Body of pancreas (tissue), 4 donors: Measurements from ENCODE around the gene GRID1.

Experiments
- POLR2A ChIP-seq, 3 donors: fragments of 450-650 bp; IDR thresholded peaks; one replicate each; pipeline ENCODE4 v1.6.1; 2016; ENCODE audit warnings: antibody characterized with exemption in 3 of 3, mild to moderate bottlenecking in 2 of 3
- TF ChIP-seq, protein P1 (sequence below), 7 experiments: fragments of 450-650 bp in 4 of 7; fragments of 200-600 bp in 3 of 7; sonication (generic) in 3 of 7; IDR thresholded peaks; one replicate each; pipeline ENCODE4 v1.5.1; 2016 to 2019; ENCODE audit warnings: antibody characterized with exemption in 7 of 7

DNA sequence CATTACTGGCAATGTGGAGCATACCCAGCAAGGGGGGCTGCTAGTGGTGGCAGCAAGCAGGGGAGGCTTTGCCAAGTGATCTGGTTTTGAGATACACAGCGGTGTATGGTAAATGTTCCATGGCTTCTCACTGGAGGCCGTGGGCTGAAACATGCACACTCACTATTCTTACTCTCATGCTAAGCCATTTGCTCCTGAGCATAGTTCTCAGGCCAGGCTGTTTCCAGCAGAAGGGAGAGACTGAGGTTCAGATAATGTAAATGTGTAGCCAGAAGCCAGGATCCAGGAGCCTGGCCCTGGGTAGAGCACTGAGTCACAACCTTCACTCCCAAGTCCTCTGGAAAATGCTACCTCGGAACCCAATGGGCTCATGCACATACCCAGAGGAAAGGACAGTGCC lies 757.9 kb downstream of the GRID1 start:
- TF ChIP-seq POLR2A (IDR thresholded peaks at IDR 0.05) = no peak
- TF ChIP-seq, protein P1, sequence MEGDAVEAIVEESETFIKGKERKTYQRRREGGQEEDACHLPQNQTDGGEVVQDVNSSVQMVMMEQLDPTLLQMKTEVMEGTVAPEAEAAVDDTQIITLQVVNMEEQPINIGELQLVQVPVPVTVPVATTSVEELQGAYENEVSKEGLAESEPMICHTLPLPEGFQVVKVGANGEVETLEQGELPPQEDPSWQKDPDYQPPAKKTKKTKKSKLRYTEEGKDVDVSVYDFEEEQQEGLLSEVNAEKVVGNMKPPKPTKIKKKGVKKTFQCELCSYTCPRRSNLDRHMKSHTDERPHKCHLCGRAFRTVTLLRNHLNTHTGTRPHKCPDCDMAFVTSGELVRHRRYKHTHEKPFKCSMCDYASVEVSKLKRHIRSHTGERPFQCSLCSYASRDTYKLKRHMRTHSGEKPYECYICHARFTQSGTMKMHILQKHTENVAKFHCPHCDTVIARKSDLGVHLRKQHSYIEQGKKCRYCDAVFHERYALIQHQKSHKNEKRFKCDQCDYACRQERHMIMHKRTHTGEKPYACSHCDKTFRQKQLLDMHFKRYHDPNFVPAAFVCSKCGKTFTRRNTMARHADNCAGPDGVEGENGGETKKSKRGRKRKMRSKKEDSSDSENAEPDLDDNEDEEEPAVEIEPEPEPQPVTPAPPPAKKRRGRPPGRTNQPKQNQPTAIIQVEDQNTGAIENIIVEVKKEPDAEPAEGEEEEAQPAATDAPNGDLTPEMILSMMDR (IDR thresholded peaks at IDR 0.05) = no peak
